Ovary (tissue), 9 donors: ENCODE data around the gene ANG. TPM values are rescaled to one million over a fixed set of nuclear protein-coding genes. Genes with fewer than 3 reads are reported as not detected.
A peak's percentile ranks its signal among the peaks of the same experiment; 100 is the strongest.

Experiments used
- DNase-seq, 5 donors: peaks; one replicate each; pipeline ENCODE4 v3.0.0-alpha.2; 2019 to 2020
- H3K27ac ChIP-seq, 2 donors: fragments of 200-600 bp; one replicate each; pipeline versions ENCODE4 v1.5.1 to v1.8.0; 2019 to 2022
- H3K27me3 ChIP-seq: fragments of 200-600 bp; one replicate; pipeline ENCODE4 v1.8.0; 2022
- H3K36me3 ChIP-seq: fragments of 200-600 bp; sonication (generic); one replicate; pipeline ENCODE4 v1.5.1; 2019
- H3K4me1 ChIP-seq: one replicate; pipeline ENCODE4 v1.8.1; 2013; ENCODE audit warnings: mild to moderate bottlenecking, moderate library complexity; ENCODE audit not compliant: insufficient read depth
- H3K4me3 ChIP-seq: fragments of 200-600 bp; sonication (generic); one replicate; pipeline ENCODE4 v1.5.1; 2017
- H3K9me3 ChIP-seq, 2 donors: fragments of 200-600 bp in 1 of 2; sonication (generic) in 1 of 2; one replicate each; pipeline versions ENCODE4 v1.5.1 to v1.8.1; 2013 to 2019; ENCODE audit warnings: mild to moderate bottlenecking in 1 of 2, moderate library complexity in 1 of 2
- EP300 ChIP-seq: sonication (generic); formaldehyde crosslinking; IDR thresholded peaks from one replicate; pipeline ENCODE4 v1.6.1; 2017; ENCODE audit warnings: antibody characterized with exemption
- POLR2A ChIP-seq: fragments of 450-650 bp; IDR thresholded peaks from one replicate; pipeline ENCODE4 v1.6.1; 2017; ENCODE audit warnings: antibody characterized with exemption, mild to moderate bottlenecking, moderate library complexity
- WGBS, 3 donors: extraction: QIAGEN DNeasy Blood & Tissue Kit in 1 of 3; methylation state at CpG; one replicate each; pipeline versions ENCODE4 v1.1.5 to v1.1.7; 2013 to 2017; 5-methylcytosine and 5-hydroxymethylcytosine counted together
- intact Hi-C, 4 donors: fragments of 100-400 bp; cut with DNase I; formaldehyde crosslinking; loops; one replicate each; pipeline versions ENCODE4 v1.11.0 to v1.15.1; 2022 to 2023
- polyA plus RNA-seq, 2 donors: library from polyadenylated mRNA; stranded (reverse); fragments of 200-250 nt in 1 of 2; fragments of 350-450 nt in 1 of 2; fragmentation: Illumina TruSeq in 1 of 2; extraction: RNeasy Lipid Tissue Mini Kit (QIAGEN cat#74804) in 1 of 2; gene quantifications; one replicate each; pipeline ENCODE4 v1.2.3, GENCODE V29; 2013 to 2014
- total RNA-seq, 7 donors: library from RNA; depleted of rRNA in 2 of 7; stranded (reverse); fragments of >200 nt in 2 of 7; fragmentation: NEBNext Ultra II Directional in 3 of 7; extraction: Animal tissue kit (Norgen Biotek cat#: 25700) in 3 of 7; gene quantifications; one replicate each; pipeline versions ENCODE4 v1.1.0 to v1.2.4, GENCODE V29; 2016 to 2023
- TF ChIP-seq, protein P1 (sequence below), 3 donors: fragments of 450-650 bp in 2 of 3; fragments of 200-600 bp in 1 of 3; IDR thresholded peaks; one replicate each; pipeline versions ENCODE4 v1.5.1 to v1.8.0; 2016 to 2022; ENCODE audit warnings: antibody characterized with exemption in 3 of 3, mild to moderate bottlenecking in 1 of 3
- donor health status: DM: no; HTN: no; CAD: no; lungs with moderate emphysema.
- donor health status: DM: no; HTN: no; CAD: no.
- donor health status: Bipolar disorder and iron deficiency.
- donor health status: DM: yes; HTN: yes; CAD: no.
- donor health status: DM: no; HTN: no; CAD: no.
- donor health status: DM: yes; HTN: yes; CAD: no.

Gene ANG
- total and polyA plus RNA-seq, 9 donors: 13.2 to 80.5 (median 39.4) TPM

DNA sequence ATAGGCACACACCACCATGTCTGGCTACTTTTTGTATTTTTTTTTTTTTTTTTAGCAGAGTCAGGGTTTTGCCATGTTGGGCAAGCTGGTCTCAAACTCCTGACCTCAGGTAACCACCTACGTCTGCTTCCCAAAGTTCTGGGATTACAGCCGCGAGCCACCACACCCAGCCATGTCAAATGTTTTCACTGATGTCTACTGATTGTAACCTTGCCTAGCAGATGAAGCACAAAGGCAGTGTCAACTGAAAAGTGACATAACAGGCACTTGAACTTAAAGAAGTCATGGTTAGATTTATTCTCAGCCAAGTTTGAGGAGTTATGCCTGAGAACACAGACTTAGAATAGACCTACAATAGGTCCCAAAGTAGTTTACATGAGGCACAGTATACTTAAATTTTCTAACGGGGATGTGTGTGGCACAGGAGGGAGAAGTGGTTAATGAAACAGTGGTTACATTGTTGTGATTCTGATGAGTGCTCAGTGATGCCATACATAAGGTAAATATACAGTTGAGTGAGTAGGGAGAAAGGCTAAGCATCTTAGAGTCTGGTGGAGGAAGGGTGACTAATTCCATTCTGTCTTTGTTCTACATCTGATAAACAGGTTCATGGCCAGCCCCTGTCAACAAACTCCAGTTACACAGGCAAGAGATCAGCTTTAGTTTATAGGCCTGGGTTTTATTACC is 16.8 kb upstream of the ANG start:
- H3K9me3 ChIP-seq: no peaks in the 10 kb centered on the region
- TF ChIP-seq, protein P1, sequence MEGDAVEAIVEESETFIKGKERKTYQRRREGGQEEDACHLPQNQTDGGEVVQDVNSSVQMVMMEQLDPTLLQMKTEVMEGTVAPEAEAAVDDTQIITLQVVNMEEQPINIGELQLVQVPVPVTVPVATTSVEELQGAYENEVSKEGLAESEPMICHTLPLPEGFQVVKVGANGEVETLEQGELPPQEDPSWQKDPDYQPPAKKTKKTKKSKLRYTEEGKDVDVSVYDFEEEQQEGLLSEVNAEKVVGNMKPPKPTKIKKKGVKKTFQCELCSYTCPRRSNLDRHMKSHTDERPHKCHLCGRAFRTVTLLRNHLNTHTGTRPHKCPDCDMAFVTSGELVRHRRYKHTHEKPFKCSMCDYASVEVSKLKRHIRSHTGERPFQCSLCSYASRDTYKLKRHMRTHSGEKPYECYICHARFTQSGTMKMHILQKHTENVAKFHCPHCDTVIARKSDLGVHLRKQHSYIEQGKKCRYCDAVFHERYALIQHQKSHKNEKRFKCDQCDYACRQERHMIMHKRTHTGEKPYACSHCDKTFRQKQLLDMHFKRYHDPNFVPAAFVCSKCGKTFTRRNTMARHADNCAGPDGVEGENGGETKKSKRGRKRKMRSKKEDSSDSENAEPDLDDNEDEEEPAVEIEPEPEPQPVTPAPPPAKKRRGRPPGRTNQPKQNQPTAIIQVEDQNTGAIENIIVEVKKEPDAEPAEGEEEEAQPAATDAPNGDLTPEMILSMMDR (IDR thresholded peaks at IDR 0.05): no peak
- no peak for TF ChIP-seq EP300
- TF ChIP-seq POLR2A: no peak
- H3K4me3 ChIP-seq: no peak overlapping the region
- H3K36me3 ChIP-seq: no peaks in the 10 kb centered on the region
- H3K27ac ChIP-seq: no peak overlapping the region
- 74 to 88% (median 83%) methylated on average over 4 of the region's 4 CpGs for WGBS, 3 donors
- DNase-seq: no peak
- H3K27me3 ChIP-seq: no peaks in the 10 kb centered on the region
- intact Hi-C loops: no loop called here
- H3K4me1 ChIP-seq: no peaks in the 10 kb centered on the region

- Histone ChIP-seq H3K4me3 (no peak overlapping the region), H3K4me1 (peaks cover 2% of the 10 kb centered on the region), H3K27me3 (no peaks in the 10 kb centered on the region), H3K9me3 (no peaks in the 10 kb centered on the region), H3K27ac (no peak overlapping the region), H3K36me3 (no peaks in the 10 kb centered on the region)
- TF ChIP-seq, protein P1 (IDR thresholded peaks at IDR 0.05): no peak
- TF ChIP-seq POLR2A (no peak), EP300 (no peak)
- WGBS, 3 donors: 66 to 82% (median 74%) methylated on average over 2 of the region's 2 CpGs
- no peak for DNase-seq
- intact Hi-C loops: no loop called here
These were observed 12.9 kb upstream of the ANG start for GRCh38 chr14:20675669-20676068.

- Histone ChIP-seq H3K9me3 (no peaks in the 10 kb centered on the region), H3K27ac (no peak overlapping the region), H3K27me3 (no peaks in the 10 kb centered on the region), H3K36me3 (no peaks in the 10 kb centered on the region), H3K4me3 (no peak overlapping the region), H3K4me1 (peaks cover 2% of the 10 kb centered on the region)
- intact Hi-C loops: no loop called here
- TF ChIP-seq EP300 (no peak), POLR2A (no peak)
- TF ChIP-seq, protein P1 (IDR thresholded peaks at IDR 0.05): no peak
- DNase-seq: no peak
- 75 to 91% (median 79%) methylated on average over 2 of the region's 2 CpGs for WGBS, 3 donors
These were observed 12.5 kb upstream of the ANG start for GRCh38 chr14:20676072-20676471.

DNA sequence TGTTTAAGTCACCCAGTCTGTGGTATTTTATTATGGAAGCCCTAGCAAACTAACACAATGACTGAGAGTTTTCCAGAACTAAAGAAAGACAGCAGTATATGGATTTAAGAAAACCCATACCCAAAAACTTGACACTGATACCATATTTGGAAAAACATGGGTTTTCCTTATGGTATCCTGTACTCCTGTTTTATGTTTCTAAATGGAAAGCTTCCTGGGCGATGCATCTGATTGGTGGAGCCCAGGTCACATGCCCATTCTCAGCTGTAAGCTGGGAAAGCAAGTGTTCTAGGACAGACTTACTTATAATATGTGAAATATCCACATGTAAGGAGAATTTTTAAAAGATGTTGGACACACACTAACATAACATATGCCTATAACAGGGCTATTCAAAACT is 8.7 kb upstream of the ANG start:
- DNase-seq: peak in 4 of 5 donors; percentile 40 to 59 (median 45)
- intact Hi-C loops: loop anchor here (5.0 to 10.0 kb wide), 12 partner anchors 48 to 425 kb away; partner anchors contain the start of genes PARP2 (in 2 of the 4), NDRG2 (in 1 of the 4), PIP4P1 (in 1 of the 4) and TMEM253 (in 1 of the 4)
- Histone ChIP-seq H3K36me3 (no peaks in the 10 kb centered on the region), H3K27ac (no peak overlapping the region), H3K27me3 (no peaks in the 10 kb centered on the region), H3K9me3 (no peaks in the 10 kb centered on the region), H3K4me3 (no peak overlapping the region), H3K4me1 (peaks cover 2% of the 10 kb centered on the region)
- 80 to 90% (median 84%) methylated on average over 1 of the region's 1 CpG for WGBS, 3 donors
- no peak for TF ChIP-seq EP300
- no peak for TF ChIP-seq POLR2A
- TF ChIP-seq, protein P1 (IDR thresholded peaks at IDR 0.05): no peak
